Neural cell (in vitro differentiated cells): ENCODE measurements around the gene LEP. TPM values are rescaled to one million over a fixed set of nuclear protein-coding genes. Genes with fewer than 3 reads are reported as not detected.

Experiments used
- H2AFZ ChIP-seq: fragments of 200-600, 300-800 bp; sonication (generic), shearing (Covaris generic); 2 replicates; pipeline ENCODE4 v1.6.0; 2014; ENCODE audit warnings: low read depth, mild to moderate bottlenecking, antibody characterized with exemption, low read length, moderate library complexity
- H3F3A ChIP-seq: fragments of 200-600 bp; shearing (Covaris generic); 2 replicates; pipeline ENCODE4 v1.6.1; 2016; ENCODE audit warnings: mild to moderate bottlenecking, moderate library complexity, mixed read lengths, antibody characterized with exemption, low read length; ENCODE audit not compliant: insufficient read depth, poor library complexity, severe bottlenecking
- H3K27ac ChIP-seq: fragments of 200-600, 300-800 bp; sonication (generic), shearing (Covaris generic); 2 replicates; pipeline ENCODE4 v1.5.1; 2014; ENCODE audit warnings: mild to moderate bottlenecking, low read length, moderate library complexity
- H3K27me3 ChIP-seq: fragments of 300-800, 200-600 bp; sonication (generic), shearing (Covaris generic); 2 replicates; pipeline ENCODE4 v1.6.0; 2014; ENCODE audit warnings: mild to moderate bottlenecking, low read depth, low read length, moderate library complexity; ENCODE audit not compliant: insufficient read depth
- H3K36me3 ChIP-seq: fragments of 300-800, 200-600 bp; sonication (generic), shearing (Covaris generic); 2 replicates; pipeline ENCODE4 v1.5.1; 2014; ENCODE audit warnings: mild to moderate bottlenecking, antibody characterized with exemption, low read length, moderate library complexity; ENCODE audit not compliant: insufficient read depth
- H3K4me2 ChIP-seq: fragments of 300-800, 200-600 bp; sonication (generic), shearing (Covaris generic); 2 replicates; pipeline ENCODE4 v1.6.0; 2014; ENCODE audit warnings: mild to moderate bottlenecking, low read length
- H3K4me3 ChIP-seq: fragments of 300-800, 200-600 bp; sonication (generic), shearing (Covaris generic); 2 replicates; pipeline ENCODE4 v1.5.1; 2014; ENCODE audit warnings: mild to moderate bottlenecking, low read length, moderate library complexity
- H3K79me2 ChIP-seq: fragments of 200-600 bp; shearing (Covaris generic); replicated peaks from 2 replicates; pipeline ENCODE4 v1.6.0; 2014; ENCODE audit warnings: mild to moderate bottlenecking, low read length, moderate library complexity; ENCODE audit not compliant: insufficient read depth
- H3K9ac ChIP-seq: fragments of 300-800, 200-600 bp; sonication (generic), shearing (Covaris generic); 2 replicates; pipeline ENCODE4 v1.6.1; 2016; ENCODE audit warnings: mild to moderate bottlenecking, low read length, mixed read lengths
- H3K9me2 ChIP-seq: fragments of 200-600 bp; shearing (Covaris generic); 2 replicates; pipeline ENCODE4 v1.6.1; 2016; ENCODE audit warnings: mild to moderate bottlenecking, low read length, mixed read lengths; ENCODE audit not compliant: insufficient read depth
- H3K9me3 ChIP-seq: fragments of 200-600, 300-800 bp; sonication (generic), shearing (Covaris generic); 2 replicates; pipeline ENCODE4 v1.6.1; 2016; ENCODE audit warnings: mild to moderate bottlenecking, mixed run types, low read length, moderate library complexity, mixed read lengths
- H4K20me1 ChIP-seq: fragments of 200-600 bp; shearing (Covaris generic); 2 replicates; pipeline ENCODE4 v1.6.1; 2016; ENCODE audit warnings: mild to moderate bottlenecking, mixed run types; ENCODE audit not compliant: insufficient read depth
- CTCF ChIP-seq: fragments of 450-650 bp; IDR thresholded peaks from 2 replicates; pipeline ENCODE4 v1.5.1; 2014; ENCODE audit warnings: antibody characterized with exemption, mild to moderate bottlenecking, moderate library complexity; ENCODE audit not compliant: poor library complexity, severe bottlenecking
- EP300 ChIP-seq: fragments of 450-650 bp; conservative IDR thresholded peaks from 2 replicates; pipeline ENCODE4 v1.6.1; 2014; ENCODE audit warnings: antibody characterized with exemption, mild to moderate bottlenecking, moderate library complexity; ENCODE audit not compliant: poor library complexity, severe bottlenecking
- EZH2 ChIP-seq: fragments of 200-600, 300-800 bp; shearing (Covaris generic), sonication (generic); IDR thresholded peaks from 2 replicates; pipeline ENCODE4 v1.6.1; 2014; ENCODE audit warnings: antibody characterized with exemption, low read length, borderline replicate concordance, mild to moderate bottlenecking; ENCODE audit not compliant: insufficient read depth, poor library complexity, severe bottlenecking
- MXI1 ChIP-seq: fragments of 450-650 bp; conservative IDR thresholded peaks from 2 replicates; pipeline ENCODE4 v1.6.1; 2014; ENCODE audit warnings: antibody characterized with exemption, mild to moderate bottlenecking; ENCODE audit not compliant: poor library complexity, severe bottlenecking
- POLR2AphosphoS5 ChIP-seq: IDR thresholded peaks from 2 replicates; pipeline ENCODE4 v1.6.1; 2012
- RAD21 ChIP-seq: fragments of 450-650 bp; conservative IDR thresholded peaks from 2 replicates; pipeline ENCODE4 v1.6.1; 2014; ENCODE audit warnings: antibody characterized with exemption, mild to moderate bottlenecking, moderate library complexity
- REST ChIP-seq: IDR thresholded peaks from 2 replicates; pipeline ENCODE4 v1.6.1; 2012; ENCODE audit warnings: borderline replicate concordance
- SMC3 ChIP-seq: fragments of 450-650 bp; conservative IDR thresholded peaks from 2 replicates; pipeline ENCODE4 v1.6.1; 2014; ENCODE audit warnings: antibody characterized with exemption, mild to moderate bottlenecking, moderate library complexity; ENCODE audit not compliant: poor library complexity
- TAF1 ChIP-seq: IDR thresholded peaks from 2 replicates; pipeline ENCODE4 v1.6.1; 2012; ENCODE audit warnings: low read depth
- polyA plus RNA-seq: library from polyadenylated mRNA; depleted of rRNA; stranded (reverse); fragments of >200 nt; gene quantifications from 2 replicates; pipeline ENCODE4 v1.2.3, GENCODE V29; 2014

LEP gene
- polyA plus RNA-seq, 1 donor from 2014 or later: not detected

DNA sequence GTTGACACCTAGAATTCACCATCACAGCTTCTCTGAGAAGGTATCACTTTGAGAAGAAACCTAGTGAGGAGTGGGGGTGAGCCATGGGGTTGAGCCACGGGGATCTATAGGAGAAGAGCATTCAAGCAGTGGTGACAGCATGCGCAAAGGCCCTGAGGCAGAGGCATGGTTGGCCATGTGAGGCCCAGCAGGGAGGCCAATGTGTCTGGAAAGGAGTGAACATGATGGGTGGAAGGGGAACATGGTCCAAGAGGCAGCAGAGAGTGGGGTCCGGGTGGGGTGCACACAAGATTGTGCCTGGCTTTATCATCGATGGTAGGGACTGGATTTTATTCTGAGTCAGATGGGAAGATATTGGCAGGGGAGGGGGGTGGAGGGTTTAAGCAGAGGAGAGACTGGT lies 36.0 kb upstream of the LEP start:
- H3K4me3 ChIP-seq: no peak overlapping the region
- no peaks in the 10 kb centered on the region for H3K9me3 ChIP-seq
- peaks cover 29% of the 10 kb centered on the region for H3K27me3 ChIP-seq
- no peak overlapping the region for H3K27ac ChIP-seq
- no peaks in the 10 kb centered on the region for H3K9me2 ChIP-seq
- no peaks in the 10 kb centered on the region for H4K20me1 ChIP-seq
- H3K9ac ChIP-seq: no peak overlapping the region
- H3K4me2 ChIP-seq: no peak overlapping the region
- no peak for TF ChIP-seq TAF1
- no peak for TF ChIP-seq EZH2
- TF ChIP-seq CTCF: no peak
- TF ChIP-seq POLR2AphosphoS5: no peak
- TF ChIP-seq REST: no peak
- TF ChIP-seq EP300: no peak
- no peak for TF ChIP-seq SMC3
- TF ChIP-seq RAD21: no peak
- no peak for TF ChIP-seq MXI1
- no peaks in the 10 kb centered on the region for H3F3A ChIP-seq
- H3K36me3 ChIP-seq: no peaks in the 10 kb centered on the region
- no peaks in the 10 kb centered on the region for H3K79me2 ChIP-seq
- no peak overlapping the region for H2AFZ ChIP-seq

GRCh38 chr7:128206017-128206746 lies 34.9 kb upstream of the LEP start:
- H4K20me1 ChIP-seq: no peaks in the 10 kb centered on the region
- H3K9me3 ChIP-seq: no peaks in the 10 kb centered on the region
- H3K27ac ChIP-seq: no peak overlapping the region
- no peaks in the 10 kb centered on the region for H3K9me2 ChIP-seq
- no peak overlapping the region for H2AFZ ChIP-seq
- no peak overlapping the region for H3K4me3 ChIP-seq
- H3F3A ChIP-seq: no peaks in the 10 kb centered on the region
- no peak overlapping the region for H3K9ac ChIP-seq
- no peak overlapping the region for H3K4me2 ChIP-seq
- no peaks in the 10 kb centered on the region for H3K36me3 ChIP-seq
- no peak for TF ChIP-seq MXI1
- no peak for TF ChIP-seq REST
- no peak for TF ChIP-seq EP300
- TF ChIP-seq TAF1: no peak
- no peak for TF ChIP-seq SMC3
- no peak for TF ChIP-seq RAD21
- no peak for TF ChIP-seq EZH2
- TF ChIP-seq CTCF: no peak
- no peak for TF ChIP-seq POLR2AphosphoS5
- H3K79me2 ChIP-seq: no peaks in the 10 kb centered on the region
- peaks cover 18% of the 10 kb centered on the region for H3K27me3 ChIP-seq
